ENCODE measurements around the gene ZNF584. TPM values are rescaled to one million over a fixed set of nuclear protein-coding genes. Genes with fewer than 3 reads are reported as not detected.

ZNF584 gene
- total RNA-seq, 3 donors from 2014 or later (not counting 1 experiment from before 2014, with no cell fraction given): 1.6 to 3.9 (median 2.8) TPM

GRCh38 chr19:58397533-58398037 lies 10.9 kb upstream of the ZNF584 start:
- peaks cover 26% of the 10 kb centered on the region for H3K36me3 ChIP-seq (ENCODE audit: control insufficient read depth, insufficient read depth, low read length)
- 87% methylated on average over 7 of the region's 7 CpGs for WGBS (ENCODE audit: insufficient coverage)
- no peaks in the 10 kb centered on the region for H3K9me3 ChIP-seq (ENCODE audit: control insufficient read depth, insufficient read depth, low read length)
- TF ChIP-seq CTCF (IDR thresholded peaks at IDR 0.05): no peak
- DNase-seq: no peak
- peaks cover 0 to 23% of the 10 kb centered on the region in 2 donors for H3K27me3 Mint-ChIP-seq (ENCODE audit: low read depth in 2 of 2)
- no peak overlapping the region for H3K27ac ChIP-seq (ENCODE audit: low read length)
- intact Hi-C loops (cut with micrococcal nuclease): no loop called here
- no peak for ATAC-seq
- H3K4me3 Mint-ChIP-seq: no peak overlapping the region
- H3K4me3 ChIP-seq (ENCODE audit: low read length): no peak overlapping the region
- no peaks in the 10 kb centered on the region for H3K9me3 Mint-ChIP-seq
- no peak overlapping the region for H3K27ac Mint-ChIP-seq
- H3K4me1 ChIP-seq (ENCODE audit: control insufficient read depth, insufficient read depth, low read length): peaks cover 21% of the 10 kb centered on the region
- peaks cover 8% of the 10 kb centered on the region for H3K36me3 Mint-ChIP-seq
- H3K27me3 ChIP-seq (ENCODE audit: control insufficient read depth, insufficient read depth, low read length): peaks cover 10% of the 10 kb centered on the region
- H3K4me1 Mint-ChIP-seq: peaks cover 14 to 18% of the 10 kb centered on the region in 2 donors

GRCh38 chr19:58398087-58398486 lies 10.4 kb upstream of the ZNF584 start:
- peaks cover 8% of the 10 kb centered on the region for H3K36me3 Mint-ChIP-seq
- peaks cover 0 to 23% of the 10 kb centered on the region in 2 donors for H3K27me3 Mint-ChIP-seq (ENCODE audit: low read depth in 2 of 2)
- peaks cover 21% of the 10 kb centered on the region for H3K4me1 ChIP-seq (ENCODE audit: control insufficient read depth, insufficient read depth, low read length)
- TF ChIP-seq CTCF (IDR thresholded peaks at IDR 0.05): no peak
- H3K4me1 Mint-ChIP-seq: peaks cover 14 to 18% of the 10 kb centered on the region in 2 donors
- DNase-seq (no peak), ATAC-seq (no peak)
- H3K4me3 ChIP-seq (ENCODE audit: low read length): no peak overlapping the region
- intact Hi-C loops (cut with micrococcal nuclease): no loop called here
- peaks cover 10% of the 10 kb centered on the region for H3K27me3 ChIP-seq (ENCODE audit: control insufficient read depth, insufficient read depth, low read length)
- peaks cover 20% of the 10 kb centered on the region for H3K36me3 ChIP-seq (ENCODE audit: control insufficient read depth, insufficient read depth, low read length)
- no peaks in the 10 kb centered on the region for H3K9me3 Mint-ChIP-seq
- H3K9me3 ChIP-seq (ENCODE audit: control insufficient read depth, insufficient read depth, low read length): no peaks in the 10 kb centered on the region
- H3K27ac ChIP-seq (ENCODE audit: low read length): no peak overlapping the region
- WGBS (ENCODE audit: insufficient coverage): 96% methylated on average over 4 of the region's 4 CpGs
- no peak overlapping the region for H3K27ac Mint-ChIP-seq
- no peak overlapping the region for H3K4me3 Mint-ChIP-seq

- DNase-seq: no peak
- Mint-ChIP-seq H3K4me3 (no peak overlapping the region), H3K4me1 (peaks cover 14 to 17% of the 10 kb centered on the region in 2 donors), H3K36me3 (peaks cover 5% of the 10 kb centered on the region), H3K27ac (no peak overlapping the region), H3K27me3 (ENCODE audit: low read depth in 2 of 2) (peaks cover 0 to 23% of the 10 kb centered on the region in 2 donors), H3K9me3 (no peaks in the 10 kb centered on the region)
- 97% methylated on average over 6 of the region's 6 CpGs for WGBS (ENCODE audit: insufficient coverage)
- intact Hi-C loops (cut with micrococcal nuclease): no loop called here
- no peak for ATAC-seq
- Histone ChIP-seq H3K9me3 (ENCODE audit: control insufficient read depth, insufficient read depth, low read length) (no peaks in the 10 kb centered on the region), H3K27me3 (ENCODE audit: control insufficient read depth, insufficient read depth, low read length) (peaks cover 10% of the 10 kb centered on the region), H3K36me3 (ENCODE audit: control insufficient read depth, insufficient read depth, low read length) (peaks cover 16% of the 10 kb centered on the region), H3K27ac (ENCODE audit: low read length) (no peak overlapping the region), H3K4me3 (ENCODE audit: low read length) (no peak overlapping the region), H3K4me1 (ENCODE audit: control insufficient read depth, insufficient read depth, low read length) (peaks cover 21% of the 10 kb centered on the region)
- no peak for TF ChIP-seq CTCF (IDR thresholded peaks at IDR 0.05)
Measured at GRCh38 chr19:58398545-58398944, 9.9 kb upstream of the ZNF584 start.

GRCh38 chr19:58399903-58400302 lies 8.5 kb upstream of the ZNF584 start:
- intact Hi-C loops (cut with micrococcal nuclease): loop anchor here (2.0 kb wide), 2 partner anchors 13 to 73 kb away; partner anchors contain the start of genes RPS5 and ZSCAN22
- no peak for TF ChIP-seq CTCF (IDR thresholded peaks at IDR 0.05)
- 97% methylated on average over 3 of the region's 3 CpGs for WGBS (ENCODE audit: insufficient coverage)
- peak overlapping the region; percentile 31 for H3K4me3 Mint-ChIP-seq
- Histone ChIP-seq H3K27ac (ENCODE audit: low read length) (no peak overlapping the region), H3K4me1 (ENCODE audit: control insufficient read depth, insufficient read depth, low read length) (peaks cover 21% of the 10 kb centered on the region), H3K4me3 (ENCODE audit: low read length) (no peak overlapping the region), H3K27me3 (ENCODE audit: control insufficient read depth, insufficient read depth, low read length) (peaks cover 10% of the 10 kb centered on the region), H3K36me3 (ENCODE audit: control insufficient read depth, insufficient read depth, low read length) (peaks cover 2% of the 10 kb centered on the region), H3K9me3 (ENCODE audit: control insufficient read depth, insufficient read depth, low read length) (no peaks in the 10 kb centered on the region)
- no peaks in the 10 kb centered on the region for H3K9me3 Mint-ChIP-seq
- H3K27ac Mint-ChIP-seq: no peak overlapping the region
- DNase-seq (no peak), ATAC-seq (no peak)
- H3K4me1 Mint-ChIP-seq: peaks cover 14 to 15% of the 10 kb centered on the region in 2 donors
- H3K36me3 Mint-ChIP-seq: no peaks in the 10 kb centered on the region
- peaks cover 0 to 23% of the 10 kb centered on the region in 2 donors for H3K27me3 Mint-ChIP-seq (ENCODE audit: low read depth in 2 of 2)

All from natural killer cell (primary cell).